Superior temporal gyrus (tissue), 1 donor: ENCODE results near the gene LGALS3BP.

Experiments
- DNase-seq: peaks from one replicate; pipeline ENCODE4 v3.0.0-alpha.2; 2016; ENCODE audit errors: extremely low spot score

Gene LGALS3BP

DNA sequence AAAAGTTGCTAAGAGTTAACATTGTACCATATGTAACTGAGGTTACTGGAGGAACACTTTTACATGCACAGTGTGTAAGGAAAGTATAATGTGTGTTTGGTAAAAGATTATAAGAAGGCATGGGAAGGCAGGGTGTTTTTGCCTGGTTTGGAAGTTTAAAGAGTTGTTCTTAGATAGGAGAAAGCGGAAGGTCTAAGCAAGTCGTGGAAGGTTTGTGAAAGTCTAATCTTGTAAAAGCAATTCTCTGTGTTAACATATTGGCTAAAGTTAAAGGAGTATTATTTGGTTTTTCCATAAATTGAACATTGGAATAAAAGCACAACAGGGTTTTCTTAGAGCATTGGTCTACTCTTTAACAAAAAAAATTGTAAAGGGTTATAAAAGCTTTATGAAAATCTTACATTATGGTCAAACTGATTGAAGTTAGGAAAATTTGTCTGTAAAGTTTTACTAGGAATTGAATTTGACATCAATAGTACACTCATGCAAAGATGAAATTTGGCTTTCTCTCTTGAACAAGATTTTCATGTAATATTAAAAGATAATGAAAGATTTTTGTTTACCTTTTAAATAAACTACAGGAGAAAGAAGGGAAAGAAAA, 34.5 kb upstream of the LGALS3BP start:
- DNase-seq: no peak

DNA sequence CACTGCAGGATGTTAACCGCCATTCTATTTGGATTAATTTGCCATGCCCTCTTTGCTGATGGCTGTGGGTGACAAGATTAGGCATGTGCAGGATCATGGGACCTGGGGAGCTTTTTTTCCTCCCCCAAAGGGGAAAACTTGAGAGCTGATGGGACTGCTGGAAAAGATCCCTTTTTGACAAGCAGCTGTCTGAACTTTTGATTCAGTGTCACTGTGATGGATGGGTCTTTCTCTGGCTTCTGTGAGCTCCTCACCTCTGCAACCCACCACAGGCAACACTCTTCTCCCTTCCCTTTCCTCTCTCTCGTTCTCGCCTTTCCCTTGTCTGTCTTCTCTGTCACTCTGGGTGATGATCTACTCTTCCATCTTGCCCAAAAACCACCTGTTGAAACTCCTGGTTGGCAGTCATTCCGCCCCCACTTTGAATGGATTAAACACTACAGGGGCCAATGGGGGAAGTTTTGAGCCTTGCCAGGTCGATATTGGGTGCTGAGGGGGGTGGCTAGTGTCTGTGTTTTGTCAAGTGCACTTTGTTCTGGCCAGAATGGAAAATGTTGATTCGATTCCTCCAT, 32.9 kb upstream of the LGALS3BP start:
- DNase-seq: no peak

DNA sequence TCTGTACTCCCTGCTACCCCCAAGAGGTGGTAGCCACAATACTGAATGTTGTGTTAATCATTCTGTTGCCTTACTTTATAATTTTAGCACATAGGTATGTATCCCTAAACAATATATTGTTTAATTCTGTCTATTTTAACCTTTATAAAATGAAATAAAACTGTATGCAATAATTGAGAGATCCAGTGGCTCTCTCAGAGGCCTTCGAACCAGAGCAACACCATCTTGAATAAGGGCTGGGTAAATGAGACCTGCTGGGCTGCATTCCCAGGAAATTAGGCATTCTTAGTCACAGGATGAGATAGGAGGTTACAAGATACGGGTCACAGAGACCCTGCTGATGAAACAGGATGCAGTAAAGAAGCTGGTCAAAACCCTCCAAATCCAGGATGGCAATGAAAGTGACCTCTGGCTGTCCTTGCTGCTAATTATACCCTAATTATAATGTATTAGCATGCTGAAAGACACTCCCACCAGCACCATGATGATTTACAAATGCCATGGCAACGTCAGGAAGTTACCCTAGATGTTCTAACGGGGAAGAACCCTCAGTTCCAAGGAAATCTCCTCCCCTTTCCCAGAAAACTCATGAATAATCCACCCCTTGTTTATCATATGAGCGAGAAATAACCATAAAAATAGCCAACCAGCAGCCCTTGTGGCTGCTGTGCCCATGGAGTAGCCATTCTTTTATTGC, 31.9 kb upstream of the LGALS3BP start:
- no peak for DNase-seq

DNA sequence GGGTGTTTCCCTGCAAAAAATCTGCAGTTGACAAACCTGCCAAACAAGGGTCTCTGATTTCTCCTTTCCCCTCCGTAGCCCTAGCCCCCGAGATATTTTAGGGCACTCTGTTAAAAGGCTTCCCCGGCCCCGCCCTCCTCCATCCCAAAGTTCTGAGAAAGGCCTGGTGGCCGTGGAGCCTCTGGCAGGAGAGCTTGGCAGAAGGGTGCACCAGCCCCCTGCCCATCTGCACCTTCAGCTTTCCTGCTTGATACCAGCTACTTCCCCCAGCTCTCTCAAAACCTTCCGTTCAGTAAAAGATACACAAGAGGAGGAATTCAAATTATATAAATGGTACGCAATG, 30.6 kb upstream of the LGALS3BP start:
- no peak for DNase-seq

DNA sequence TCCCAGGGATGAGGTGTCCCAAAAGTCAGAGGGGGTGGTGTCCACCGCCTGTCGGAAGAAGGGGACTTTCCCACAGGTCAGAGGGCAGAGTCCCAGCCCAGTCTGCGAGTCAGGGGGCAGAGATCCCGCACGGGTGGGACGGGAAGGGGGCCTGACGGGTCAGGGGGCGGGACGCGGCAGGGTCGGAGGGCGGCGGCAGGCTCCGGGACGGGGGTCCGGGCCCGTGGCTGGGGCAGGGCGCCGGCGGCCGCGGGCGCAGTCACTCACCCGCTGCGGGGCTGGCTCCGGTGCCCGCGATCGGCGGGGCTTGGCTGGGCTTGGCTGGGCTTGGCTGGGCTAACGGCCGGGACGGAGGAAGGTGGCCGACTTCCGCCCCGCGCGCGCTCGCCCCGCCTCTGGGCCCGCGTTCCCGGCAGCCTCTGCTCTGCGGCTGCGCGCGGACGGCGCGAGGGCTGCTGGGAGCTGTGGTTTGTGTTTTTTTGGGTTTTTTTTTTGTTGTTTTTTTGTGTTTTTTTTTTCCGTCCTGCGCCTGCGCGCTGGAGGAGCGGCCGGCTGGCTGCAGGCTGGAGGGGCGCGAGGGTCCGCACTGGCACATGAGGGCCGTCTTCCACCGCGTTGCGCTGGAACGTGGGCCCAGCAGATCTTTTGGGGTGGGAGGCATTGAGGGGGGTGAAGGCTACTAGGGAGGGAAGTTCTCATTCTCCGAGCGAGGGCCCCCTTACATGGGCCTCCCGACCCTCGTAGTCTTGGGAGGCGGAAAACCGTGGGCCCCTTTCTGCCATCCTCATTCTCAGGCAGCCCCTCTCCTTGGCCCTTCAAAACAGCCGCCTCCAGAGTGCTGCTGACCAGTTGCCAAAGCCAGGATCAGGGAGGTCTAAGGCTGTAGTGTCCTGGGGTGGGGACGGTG, 29.9 kb upstream of the LGALS3BP start, which contains the start of gene CANT1:
TSS of gene CANT1 (minus strand) at position 368 of the 907 bp plus-strand sequence. CDS start 12,142 bp downstream, outside the sequence.
- DNase-seq: peak; percentile 89

DNA sequence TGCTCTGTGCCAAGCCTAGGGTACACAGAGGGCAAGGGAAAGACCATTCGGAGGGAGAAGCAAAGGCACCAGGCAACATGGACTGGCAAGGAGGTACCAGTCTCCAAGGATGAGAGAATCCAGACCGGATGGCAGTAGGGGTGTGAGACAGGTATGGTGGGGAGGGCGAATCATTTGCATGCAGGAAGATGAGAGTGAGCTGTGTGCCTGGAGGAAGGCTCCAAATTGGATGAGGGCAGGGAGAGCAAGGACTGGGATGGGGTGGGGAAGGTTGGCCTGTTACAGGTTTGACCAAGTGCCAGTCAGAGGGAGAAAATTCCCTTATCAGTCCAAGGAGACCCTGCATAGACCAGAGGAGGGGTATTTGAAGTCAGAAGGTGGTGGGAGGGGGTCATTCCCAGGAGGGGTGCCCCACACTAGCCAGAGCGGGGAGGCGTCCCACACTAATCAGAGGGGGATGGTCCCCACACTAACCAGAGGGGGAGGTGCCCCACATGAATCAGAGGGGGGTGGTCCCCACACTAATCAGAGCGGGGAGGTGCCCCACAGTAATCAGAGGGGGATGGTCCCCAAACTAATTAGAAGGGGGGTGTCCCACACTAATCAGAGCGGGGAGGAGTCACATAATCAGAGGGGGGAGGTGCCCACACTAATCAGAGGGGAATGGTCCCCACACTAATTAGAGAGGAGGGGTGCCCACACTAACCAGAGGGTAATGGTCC, 29.1 kb upstream of the LGALS3BP start:
- DNase-seq: no peak

DNA sequence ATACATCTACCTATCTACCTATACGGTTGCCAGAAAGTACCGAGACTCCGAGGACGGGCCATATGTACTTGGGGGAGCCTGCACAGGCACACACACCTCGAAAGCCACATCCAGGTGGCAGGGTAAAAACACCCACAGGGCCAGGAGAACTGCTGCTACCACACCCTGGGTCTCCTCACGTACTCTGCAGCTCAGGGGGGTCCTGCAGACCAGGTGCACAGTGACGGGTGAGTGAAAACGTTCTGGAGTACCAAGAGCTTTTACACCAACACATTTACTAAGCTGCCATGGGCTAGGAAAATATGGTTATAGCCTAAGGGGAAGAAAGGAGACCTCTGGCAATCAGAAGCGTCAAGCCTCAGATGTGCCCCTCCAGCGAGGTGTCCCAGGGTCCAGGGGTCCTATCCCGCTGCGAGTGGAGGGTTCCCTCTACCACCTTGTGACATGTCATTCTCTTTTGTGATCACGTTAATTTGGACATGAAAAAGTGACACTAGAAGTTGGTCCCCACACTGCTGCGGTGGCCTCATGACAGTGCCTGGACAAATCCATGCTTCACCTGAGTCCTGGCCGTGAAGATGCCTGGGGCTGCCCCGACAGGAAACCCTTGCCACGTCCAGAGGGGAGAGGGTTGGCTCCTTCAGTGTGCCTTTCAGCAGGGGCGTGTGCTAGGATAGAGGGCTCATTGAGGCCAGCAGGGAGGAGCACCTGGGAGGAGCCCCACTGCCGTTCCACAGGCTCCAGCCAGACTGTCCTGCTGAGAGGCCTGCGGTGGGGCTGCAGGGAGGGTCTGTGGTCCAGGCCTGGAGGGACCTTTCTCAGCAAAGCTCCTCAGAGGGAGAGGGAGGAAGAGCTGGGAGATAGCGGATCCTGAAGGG, 28.0 kb upstream of the LGALS3BP start:
- no peak for DNase-seq

DNA sequence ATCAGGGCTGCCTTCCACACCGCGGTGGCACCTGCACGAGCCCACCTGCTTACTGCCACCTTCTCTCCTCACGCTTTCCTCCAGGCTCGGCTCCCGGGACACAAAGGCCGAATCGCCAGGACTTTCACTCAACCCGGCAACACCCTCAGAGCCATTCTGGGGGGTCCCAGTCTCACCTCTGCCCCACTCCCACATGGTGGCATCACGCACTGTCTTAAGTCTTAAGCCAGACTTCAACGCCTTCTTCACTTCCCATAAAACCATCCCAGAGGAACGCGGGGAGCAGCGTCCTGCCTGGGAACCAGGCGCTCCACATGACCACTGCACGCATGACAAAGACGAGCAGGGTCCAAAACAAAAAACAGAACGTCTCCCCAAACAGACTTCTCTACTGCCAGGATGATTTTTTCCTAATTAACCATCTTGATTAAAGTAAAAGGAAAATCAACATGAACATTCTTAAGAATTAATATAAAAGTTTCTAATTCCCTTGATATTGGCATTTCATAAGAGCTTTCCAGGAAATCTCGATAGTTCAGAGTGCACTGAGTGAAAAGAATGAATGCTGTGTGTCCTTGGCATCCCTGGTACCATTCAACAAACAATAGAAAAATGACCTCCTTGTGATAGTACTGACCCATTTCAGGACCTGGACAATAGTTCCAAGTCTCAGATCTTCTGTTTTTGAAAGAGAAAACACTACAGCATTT, 27.2 kb upstream of the LGALS3BP start:
- DNase-seq: peak; percentile 55

DNA sequence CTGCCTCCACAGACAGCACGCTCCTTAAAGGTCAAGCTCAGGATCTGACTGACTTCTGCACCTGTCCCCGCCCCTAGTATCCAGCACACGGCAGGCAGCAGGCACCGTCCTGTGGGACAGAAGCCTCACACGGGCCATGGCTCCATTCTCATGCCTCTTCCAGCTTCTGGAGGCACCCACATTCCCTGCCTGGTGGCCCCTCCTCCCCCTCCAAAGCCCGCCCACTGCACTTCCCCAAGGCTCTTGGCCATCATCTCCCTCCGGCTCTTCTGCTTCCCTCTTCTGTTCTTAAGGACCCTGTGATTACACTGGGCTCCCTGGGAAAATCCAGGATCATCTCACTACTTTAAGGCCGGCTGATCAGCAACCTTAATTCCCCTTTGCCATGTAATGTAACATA, 26.3 kb upstream of the LGALS3BP start:
- no peak for DNase-seq

DNA sequence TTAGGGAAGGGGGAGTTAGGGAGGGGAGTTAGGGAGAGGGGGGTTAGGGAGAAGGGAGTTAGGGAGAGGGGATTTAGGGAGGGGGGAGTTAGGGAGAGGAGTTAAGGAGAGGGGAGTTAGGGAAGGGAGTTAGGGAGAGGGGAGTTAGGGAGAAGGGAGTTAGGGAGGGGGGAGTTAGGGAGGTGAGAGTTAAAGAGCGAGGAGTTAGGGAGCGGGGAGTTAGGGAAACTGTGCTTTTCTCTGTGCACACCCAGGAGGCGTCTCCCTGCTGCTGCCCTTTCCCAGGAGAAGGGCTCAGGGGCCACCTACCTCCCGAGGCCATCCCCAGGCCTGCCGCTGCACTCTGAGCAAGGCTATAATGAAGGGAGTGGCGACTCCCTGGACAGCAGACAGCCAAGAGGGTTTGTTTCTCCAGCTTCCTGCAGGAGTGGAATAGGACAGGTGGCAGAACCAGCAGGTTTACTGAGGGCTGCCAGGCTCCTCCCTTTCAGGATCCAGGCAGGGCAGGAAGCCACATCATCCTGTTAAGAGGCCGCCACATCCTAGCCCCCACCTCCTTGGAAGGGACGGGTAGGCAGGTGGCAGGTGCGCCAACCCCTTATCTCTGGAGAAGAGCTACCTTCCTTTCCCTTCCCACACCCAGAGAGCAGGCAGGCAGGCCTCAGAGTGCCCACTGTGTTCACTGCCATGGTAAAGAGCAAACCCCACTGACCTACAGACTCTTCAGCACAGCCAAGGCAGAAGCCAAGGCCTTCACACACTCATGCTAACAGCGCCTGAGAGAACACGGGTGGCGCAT, 25.5 kb upstream of the LGALS3BP start:
- no peak for DNase-seq

DNA sequence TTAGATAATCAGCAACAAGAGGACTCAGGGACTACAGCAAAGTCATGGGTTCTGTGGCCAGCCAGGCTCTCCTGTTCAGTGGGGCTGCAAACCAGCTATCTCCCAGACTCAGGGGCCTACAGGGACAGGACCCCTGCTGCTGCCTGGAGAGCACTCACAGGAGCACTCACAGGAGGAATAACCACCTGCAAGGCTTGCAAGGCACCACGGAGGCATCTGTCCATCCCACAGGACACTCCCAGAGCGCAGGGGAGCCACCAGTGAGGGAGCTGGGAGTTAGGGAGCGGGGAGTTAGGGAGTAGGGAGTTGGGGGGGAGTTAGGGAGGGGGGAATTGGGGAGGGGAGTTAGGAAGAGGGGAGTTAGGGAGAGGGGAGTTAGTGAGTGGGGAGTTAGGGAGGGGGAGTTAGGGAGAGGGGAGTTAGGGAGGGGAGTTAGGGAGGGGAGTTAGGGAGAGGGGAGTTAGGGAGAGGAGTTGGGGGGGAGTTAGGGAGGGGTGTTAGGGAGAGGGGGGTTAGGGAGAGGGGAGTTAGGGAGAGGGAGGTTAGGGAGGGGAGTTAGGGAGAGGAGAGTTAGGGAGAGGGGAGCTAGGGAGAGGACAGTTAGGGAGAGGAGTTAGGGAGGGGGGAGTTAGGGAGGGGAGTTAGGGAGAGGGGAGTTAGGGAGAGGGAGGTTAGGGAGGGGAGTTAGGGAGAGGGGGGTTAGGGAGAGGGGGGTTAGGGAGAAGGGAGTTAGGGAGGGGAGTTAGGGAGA, 24.1 kb upstream of the LGALS3BP start:
- DNase-seq: no peak

DNA sequence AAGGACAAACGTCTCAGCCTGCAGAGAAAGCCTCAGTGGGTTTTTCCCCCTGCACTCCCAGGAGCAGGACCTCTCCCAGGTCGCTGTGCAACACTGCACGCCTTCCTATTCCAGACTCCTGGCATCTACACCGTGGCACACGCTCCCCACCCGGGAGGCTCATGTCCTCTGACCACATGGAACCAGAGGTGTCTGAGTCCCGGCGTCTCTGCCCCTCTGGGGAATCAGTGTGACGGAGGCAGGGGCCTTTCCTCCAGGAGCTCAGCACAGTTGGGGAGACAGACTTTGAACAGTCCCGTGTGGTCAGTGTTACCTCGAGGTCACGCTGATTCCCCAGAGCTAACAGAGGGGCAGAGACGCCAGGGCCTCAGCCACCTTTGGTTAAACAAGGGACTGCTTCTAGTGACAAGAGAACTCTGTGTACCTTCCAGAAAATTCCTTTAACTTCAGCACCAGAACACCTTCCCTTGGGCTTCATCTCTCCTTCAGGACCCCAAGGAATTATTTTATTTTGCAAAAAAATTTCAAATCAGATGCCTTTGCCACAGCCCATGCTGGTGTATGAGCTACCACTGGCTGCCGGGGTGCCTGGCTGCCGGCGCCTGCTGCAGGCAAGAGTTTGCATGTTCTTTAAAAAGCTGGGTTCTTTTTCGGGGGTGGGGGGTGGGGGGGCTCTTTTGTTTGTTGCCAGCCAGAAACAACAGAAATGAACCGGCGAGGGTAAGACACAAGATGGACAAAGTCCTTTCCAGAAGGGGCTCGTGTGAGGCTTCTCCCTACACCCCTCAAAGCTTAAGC, 23.3 kb upstream of the LGALS3BP start:
- DNase-seq: no peak

DNA sequence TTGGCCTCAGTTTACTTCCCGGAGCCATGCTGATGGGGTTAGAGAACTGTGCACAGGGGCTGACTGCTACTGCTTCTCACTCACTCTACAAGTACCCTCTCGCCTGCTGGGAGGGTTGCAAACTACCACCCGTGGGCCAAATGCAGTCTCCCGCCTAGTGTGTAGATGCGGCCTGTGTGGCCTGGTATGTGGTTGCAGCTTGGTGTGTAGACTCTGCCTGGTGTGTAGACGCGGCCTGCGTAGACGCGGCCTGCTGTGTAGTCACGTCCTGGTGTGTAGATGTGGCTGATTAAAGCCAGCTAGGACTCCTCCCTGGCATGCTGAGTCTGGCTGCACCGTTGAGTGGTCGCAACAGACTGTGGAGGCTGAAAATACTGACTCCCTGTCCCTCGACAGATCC, 22.6 kb upstream of the LGALS3BP start:
- no peak for DNase-seq

DNA sequence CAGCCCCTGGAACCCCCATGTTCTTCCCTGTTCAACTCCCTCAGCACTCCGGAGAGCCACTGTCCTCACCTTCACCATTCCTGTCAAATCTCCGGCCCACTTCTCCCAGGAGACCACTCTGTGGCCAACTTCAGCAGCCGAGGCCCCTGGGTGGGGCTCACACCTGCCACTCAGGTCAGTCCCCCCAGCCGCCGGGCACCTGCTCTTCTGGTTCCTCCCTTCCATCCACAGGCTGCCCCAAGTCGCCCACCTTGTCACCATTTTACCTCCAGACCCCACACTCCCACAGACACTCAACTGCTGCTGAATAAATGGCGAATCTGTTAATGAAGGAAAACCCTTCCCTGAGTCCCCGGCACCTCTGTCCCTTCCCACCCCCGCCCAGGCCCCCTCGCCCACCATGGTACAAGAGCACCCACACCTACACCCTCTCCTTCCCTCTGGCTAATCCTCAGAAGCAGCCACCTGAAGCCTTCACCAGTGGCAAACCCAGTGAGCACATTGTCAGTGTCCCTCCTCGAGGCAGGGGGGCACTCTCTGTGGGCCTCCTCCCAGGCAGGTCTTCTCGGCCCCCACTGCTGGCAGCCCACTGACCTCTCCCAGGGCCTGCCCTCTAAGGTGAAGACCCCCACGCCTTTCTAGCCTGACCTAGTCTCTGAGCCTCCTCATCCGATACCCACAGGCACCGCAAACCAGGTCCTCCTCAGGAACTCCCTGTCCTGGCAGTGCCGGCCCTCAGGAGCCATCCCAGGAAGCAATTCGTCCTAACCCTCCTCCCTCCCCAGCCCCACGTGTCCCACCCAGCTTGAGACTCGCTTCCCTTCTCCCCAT, 21.7 kb upstream of the LGALS3BP start:
- no peak for DNase-seq

DNA sequence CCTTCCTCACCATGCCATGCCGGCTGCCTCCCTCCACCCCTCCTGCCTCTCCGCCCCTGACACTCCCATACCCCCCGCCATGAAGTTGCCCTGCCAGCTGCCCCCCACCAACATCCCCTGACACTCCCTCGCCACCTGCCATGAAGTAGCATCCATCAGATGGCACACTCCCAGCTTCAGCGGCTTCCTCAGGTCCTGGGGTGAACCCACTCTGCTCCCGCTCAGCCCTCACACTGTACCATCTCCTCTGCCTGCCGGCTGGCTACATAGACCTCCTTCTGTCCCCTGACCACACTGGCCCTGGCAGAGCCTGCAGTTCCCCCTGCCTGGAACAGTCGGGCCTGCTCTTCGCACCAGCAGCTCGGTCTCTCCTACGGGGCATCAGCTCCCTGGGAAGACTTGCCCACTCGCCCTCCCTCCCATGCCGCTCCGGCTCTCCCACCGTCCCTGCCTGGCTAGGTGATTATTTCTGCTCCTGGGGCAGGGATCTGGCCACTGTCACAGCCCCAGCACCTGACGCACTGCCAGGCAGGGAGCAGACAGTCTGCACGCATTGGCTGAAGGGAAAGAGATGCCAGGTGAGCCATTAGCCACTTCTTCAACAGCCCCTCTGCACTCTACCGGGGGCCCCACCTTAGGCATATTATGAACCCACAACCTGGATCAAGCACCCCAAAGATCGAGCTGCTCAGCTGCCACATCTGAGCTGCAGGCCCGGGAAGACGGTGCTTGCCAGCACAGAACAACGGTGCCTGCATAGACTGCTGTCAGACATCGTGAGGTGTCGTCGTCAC, 20.9 kb upstream of the LGALS3BP start:
- DNase-seq: no peak

DNA sequence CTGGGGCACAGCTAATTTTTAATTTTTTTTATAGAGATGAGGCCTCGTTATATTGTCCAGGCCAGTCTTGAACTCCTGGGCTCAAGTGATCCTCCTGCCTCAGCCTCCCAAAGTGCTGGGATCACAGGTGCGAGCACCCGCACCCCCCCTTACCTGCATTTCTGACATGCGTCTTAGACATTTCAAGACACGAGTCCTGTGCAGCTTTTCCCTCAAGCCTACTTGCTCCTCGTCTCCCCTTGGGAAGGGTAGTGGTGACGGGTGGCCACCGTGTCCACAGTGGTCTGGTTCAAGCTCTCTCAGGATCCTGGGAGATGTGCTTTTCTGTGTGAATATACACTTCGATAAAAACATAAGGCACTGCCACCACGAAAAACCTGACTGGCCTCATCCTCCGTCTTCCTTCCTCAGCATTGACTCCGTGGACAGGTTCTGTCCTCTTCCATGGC, 20.2 kb upstream of the LGALS3BP start:
- no peak for DNase-seq
